Small intestine (tissue), 7 donors: Measurements from ENCODE around the gene ZNF48. TPM values are rescaled to one million over a fixed set of nuclear protein-coding genes. Genes with fewer than 3 reads are reported as not detected.

Experiments
- DNase-seq, 2 donors: peaks; one replicate each; pipeline versions ENCODE4 v3.0.0 to v3.0.0-alpha.2; 2013
- FAIRE-seq: peaks from 2 replicates; lab custom pipeline; 2012; peaks lifted over from hg19 to GRCh38; lab: Jason Lieb, UNC
- H3K27ac ChIP-seq, 3 donors: one replicate each; pipeline ENCODE4 v1.5.1; 2013; ENCODE audit warnings: low read length in 2 of 3, mild to moderate bottlenecking in 2 of 3, control low read depth in 1 of 3, inconsistent platforms in 1 of 3, low read depth in 1 of 3, moderate library complexity in 1 of 3
- H3K27me3 ChIP-seq, 3 donors: one replicate each; pipeline ENCODE4 v1.6.1; 2013; ENCODE audit warnings: low read length in 3 of 3, inconsistent platforms in 1 of 3; ENCODE audit not compliant: control insufficient read depth in 3 of 3, insufficient read depth in 3 of 3
- H3K36me3 ChIP-seq, 3 donors: one replicate each; pipeline ENCODE4 v1.6.1; 2013; ENCODE audit warnings: low read length in 3 of 3, inconsistent platforms in 1 of 3, low read depth in 1 of 3, mild to moderate bottlenecking in 1 of 3, moderate library complexity in 1 of 3; ENCODE audit not compliant: control insufficient read depth in 3 of 3, insufficient read depth in 2 of 3
- H3K4me1 ChIP-seq, 3 donors: one replicate each; pipeline ENCODE4 v1.6.1; 2013; ENCODE audit warnings: low read length in 2 of 3, inconsistent platforms in 1 of 3, low read depth in 1 of 3, mild to moderate bottlenecking in 1 of 3, moderate library complexity in 1 of 3; ENCODE audit not compliant: control insufficient read depth in 3 of 3, insufficient read depth in 2 of 3
- H3K4me3 ChIP-seq, 3 donors: one replicate each; pipeline ENCODE4 v1.5.1; 2013; ENCODE audit warnings: low read length in 3 of 3, control low read depth in 1 of 3, inconsistent platforms in 1 of 3, low read depth in 1 of 3, mild to moderate bottlenecking in 1 of 3, moderate library complexity in 1 of 3
- H3K9me3 ChIP-seq, 2 donors: one replicate each; pipeline ENCODE4 v1.6.1; 2013; ENCODE audit warnings: low read depth in 1 of 2, low read length in 1 of 2; ENCODE audit not compliant: control insufficient read depth in 2 of 2, insufficient read depth in 1 of 2
- WGBS, 3 donors: extraction: QIAGEN DNeasy Blood & Tissue Kit; methylation state at CpG; one replicate each; pipeline ENCODE4 v1.1.7; 2013; 5-methylcytosine and 5-hydroxymethylcytosine counted together
- polyA plus RNA-seq, 4 donors: library from polyadenylated mRNA; stranded (reverse) in 3 of 4; unstranded in 1 of 4; fragments of 200-250 nt in 3 of 4; fragments of 120-200 nt in 1 of 4; gene quantifications; one replicate each; pipeline versions ENCODE4 v1.2.1 to v1.2.3, GENCODE V29; 2013
- donor health status: healthy with polysubstance abuse.
- donor health status: control.
- donor health status: control.
- donor health status: Bipolar disorder and iron deficiency.
- donor health status: healthy.

ZNF48 gene
- polyA plus RNA-seq, 4 donors = 1.6 to 7.0 (median 3.9) TPM

DNA sequence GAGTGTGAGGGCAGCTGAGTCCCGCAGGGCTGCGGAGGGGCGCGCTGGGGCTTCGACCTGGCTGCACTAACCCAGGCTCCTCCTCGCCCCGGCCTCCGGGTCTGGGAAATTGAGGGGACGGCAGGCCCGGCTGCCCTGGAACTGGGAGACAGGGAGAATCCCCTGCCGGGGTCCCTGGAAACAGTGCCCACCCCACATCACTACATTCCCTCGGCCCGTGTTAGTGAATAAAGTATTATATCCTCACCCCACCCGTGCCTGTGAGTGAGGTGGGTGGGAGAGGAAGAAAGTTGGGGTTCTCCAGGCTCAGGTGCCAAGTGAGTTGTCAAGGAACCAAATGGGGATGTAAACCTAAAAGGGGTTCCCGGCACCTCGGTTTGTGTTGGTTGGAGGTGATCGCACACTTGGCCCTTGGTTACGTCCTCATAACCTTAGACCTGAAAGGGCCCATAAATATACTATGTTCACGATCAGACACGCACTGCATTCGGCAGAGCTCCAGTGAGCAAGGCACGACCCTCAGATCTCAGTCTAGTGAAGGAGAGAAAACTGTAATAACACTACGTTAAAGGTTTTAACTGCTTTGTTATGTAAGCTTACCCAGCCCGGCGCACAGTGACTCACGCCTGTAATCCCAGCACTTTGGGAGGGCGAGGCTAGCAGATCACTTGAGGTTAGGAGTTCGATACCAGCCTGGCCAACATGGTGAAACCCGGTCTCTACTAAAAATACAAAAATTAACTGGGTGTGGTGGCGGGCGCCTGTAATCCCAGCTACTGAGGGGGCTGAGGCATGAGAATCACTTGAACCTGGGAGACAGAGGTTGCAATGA lies 23.3 kb downstream of the ZNF48 start:
- no peak for FAIRE-seq
- 54 to 61% (median 59%) methylated on average over 29 to 31 of the region's 31 CpGs for WGBS, 3 donors
- Histone ChIP-seq H3K27me3 (no peaks in the 10 kb centered on the region), H3K9me3 (no peaks in the 10 kb centered on the region), H3K4me1 (peaks cover 0 to 8% (median 0%) of the 10 kb centered on the region in 3 donors), H3K27ac (peak overlapping the region; percentile 81 to 90 (median 84)), H3K4me3 (peak overlapping the region; percentile 21 to 72 (median 36)), H3K36me3 (peaks cover under 1 to 51% (median 2%) of the 10 kb centered on the region in 3 donors)
- DNase-seq = no peak

DNA sequence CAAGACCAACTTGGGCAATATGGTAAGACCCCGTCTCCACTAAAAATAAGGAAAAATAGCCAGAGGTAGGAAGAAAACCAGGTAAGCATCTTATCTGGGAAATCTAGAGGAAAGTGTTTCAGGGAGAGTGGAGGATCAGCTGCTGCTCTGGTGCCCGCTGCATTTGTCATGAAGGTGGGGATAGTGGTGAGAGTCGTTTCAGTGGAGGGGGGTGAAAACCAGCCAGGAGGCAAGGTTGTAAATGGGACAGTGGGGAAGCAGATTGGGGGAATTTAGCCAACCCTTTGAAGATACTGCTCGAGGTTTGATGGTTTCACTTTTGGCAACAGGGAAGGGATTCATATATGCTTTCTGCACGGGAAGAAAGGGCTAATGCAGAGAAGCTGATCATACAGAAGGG lies 25.8 kb downstream of the ZNF48 start:
- DNase-seq = no peak
- H3K4me1 ChIP-seq = peaks cover 0 to 8% (median 0%) of the 10 kb centered on the region in 3 donors
- H3K27me3 ChIP-seq = no peaks in the 10 kb centered on the region
- H3K27ac ChIP-seq = no peak overlapping the region
- H3K36me3 ChIP-seq = peaks cover 4 to 66% (median 10%) of the 10 kb centered on the region in 3 donors
- no peak for FAIRE-seq
- 50 to 69% (median 52%) methylated on average over 5 of the region's 5 CpGs for WGBS, 3 donors
- H3K9me3 ChIP-seq = no peaks in the 10 kb centered on the region
- H3K4me3 ChIP-seq = no peak overlapping the region

DNA sequence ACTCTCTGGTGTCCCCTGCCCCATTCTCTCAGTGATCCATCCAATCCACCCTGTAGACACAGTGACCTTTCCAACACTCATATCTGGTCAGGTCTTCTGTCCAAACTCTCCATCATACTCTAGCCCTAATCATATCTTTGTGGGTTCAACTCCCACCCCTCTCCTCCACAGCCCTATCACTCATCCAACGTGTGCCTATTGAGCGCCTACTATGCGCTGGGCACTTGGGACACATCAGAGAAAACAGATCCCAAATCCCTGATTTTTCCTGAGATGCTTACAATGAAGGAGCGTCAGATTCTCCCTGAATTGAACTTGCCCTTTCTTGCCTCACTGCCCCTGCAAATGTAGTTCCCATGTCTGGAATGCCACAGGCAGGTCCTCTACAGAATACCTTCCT lies 32.8 kb downstream of the ZNF48 start:
- WGBS, 3 donors = 90 to 94% (median 91%) methylated on average over 4 of the region's 4 CpGs
- H3K27ac ChIP-seq = no peak overlapping the region
- DNase-seq (no peak), FAIRE-seq (no peak)
- H3K4me1 ChIP-seq = peaks cover 0 to 13% (median 7%) of the 10 kb centered on the region in 3 donors
- H3K36me3 ChIP-seq = peaks cover 4 to 48% (median 10%) of the 10 kb centered on the region in 3 donors
- no peak overlapping the region for H3K4me3 ChIP-seq
- H3K27me3 ChIP-seq = no peaks in the 10 kb centered on the region
- no peaks in the 10 kb centered on the region for H3K9me3 ChIP-seq

DNA sequence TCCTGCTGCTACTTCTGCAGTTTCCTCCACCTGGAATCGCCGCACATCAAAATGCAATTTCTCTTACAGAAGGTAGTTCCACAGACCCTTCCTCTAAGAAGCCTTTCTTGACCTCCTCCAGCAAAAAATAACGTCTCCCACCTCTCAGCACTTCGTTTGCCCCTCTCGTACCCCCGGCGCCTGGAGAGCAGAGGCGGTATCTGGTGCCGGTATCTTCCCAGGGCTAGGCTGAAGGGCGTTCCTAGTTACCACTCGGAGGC lies 34.1 kb downstream of the ZNF48 start:
- FAIRE-seq (no peak), DNase-seq (peak in 1 of 2 donors; percentile 56)
- H3K4me1 ChIP-seq = peaks cover 0 to 13% (median 7%) of the 10 kb centered on the region in 3 donors

DNA sequence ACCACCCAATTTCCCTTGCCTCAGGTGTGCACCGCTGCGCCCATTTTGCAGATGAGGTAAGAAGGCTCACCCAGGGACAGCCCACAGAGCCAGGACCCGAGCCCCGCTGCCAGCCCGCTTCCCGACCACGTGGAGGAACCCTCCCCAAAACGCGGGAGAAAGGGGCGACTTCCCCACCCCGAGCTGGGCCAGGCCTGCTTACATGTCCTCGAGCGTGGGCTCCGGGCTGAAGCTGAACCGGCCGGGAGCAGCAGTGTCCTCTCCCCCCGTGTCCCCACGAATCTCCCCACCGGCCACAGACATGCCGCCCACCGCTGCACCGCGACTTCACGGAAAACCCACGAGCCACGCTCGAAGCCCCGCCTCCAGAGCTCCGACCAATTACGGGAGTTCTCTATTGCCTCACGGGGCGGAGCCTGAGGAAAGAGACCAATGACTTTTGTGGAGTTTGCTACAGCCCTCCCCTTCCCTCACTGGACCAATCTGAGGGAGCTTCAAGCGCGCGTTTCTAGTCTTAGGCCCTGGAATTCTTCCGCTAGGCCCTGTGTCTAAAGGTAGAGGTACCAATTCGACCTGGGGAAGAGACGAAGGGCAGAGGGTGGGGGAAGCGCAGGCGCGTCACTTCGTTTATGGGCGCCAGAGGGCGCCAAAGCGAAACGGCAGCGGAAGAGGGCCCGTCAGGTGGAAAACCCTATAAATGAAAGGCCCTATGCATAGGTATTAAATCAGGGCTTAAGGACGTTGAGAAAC lies 34.6 kb downstream of the ZNF48 start, which contains the start of gene DCTPP1:
TSS of gene DCTPP1 (minus strand) at position 353 of the 750 bp plus-strand sequence. CDS start at position 303, 50 bp downstream.
- peak within 1 kb of the TSS; percentile 73 to 87 (median 81) for H3K4me3 ChIP-seq
- peak within 1 kb of the TSS; percentile 67 to 88 (median 74) for H3K27ac ChIP-seq
- H3K36me3 ChIP-seq = peaks cover 0 to 31% (median 2%) of the 10 kb centered on the region in 3 donors
- DNase-seq (peak; percentile 98 to 100), FAIRE-seq (peak; percentile 33)
- peaks cover 0 to 13% (median 7%) of the 10 kb centered on the region in 3 donors for H3K4me1 ChIP-seq
- H3K9me3 ChIP-seq = no peaks in the 10 kb centered on the region
- 0 to 1% (median 0%) methylated on average over 46 to 49 of the region's 49 CpGs for WGBS, 3 donors
- no peaks in the 10 kb centered on the region for H3K27me3 ChIP-seq

More for the DNA sequence above, 34.1 kb downstream of the ZNF48 start:
- 0 to 1% (median 1%) methylated on average over 11 of the region's 11 CpGs for WGBS, 3 donors
- peak overlapping the region; percentile 73 to 87 (median 81) for H3K4me3 ChIP-seq
- H3K27me3 ChIP-seq = no peaks in the 10 kb centered on the region
- H3K27ac ChIP-seq = peak overlapping the region; percentile 66 to 88 (median 67)
- H3K36me3 ChIP-seq = peaks cover 2 to 36% (median 3%) of the 10 kb centered on the region in 3 donors
- H3K9me3 ChIP-seq = no peaks in the 10 kb centered on the region

DNA sequence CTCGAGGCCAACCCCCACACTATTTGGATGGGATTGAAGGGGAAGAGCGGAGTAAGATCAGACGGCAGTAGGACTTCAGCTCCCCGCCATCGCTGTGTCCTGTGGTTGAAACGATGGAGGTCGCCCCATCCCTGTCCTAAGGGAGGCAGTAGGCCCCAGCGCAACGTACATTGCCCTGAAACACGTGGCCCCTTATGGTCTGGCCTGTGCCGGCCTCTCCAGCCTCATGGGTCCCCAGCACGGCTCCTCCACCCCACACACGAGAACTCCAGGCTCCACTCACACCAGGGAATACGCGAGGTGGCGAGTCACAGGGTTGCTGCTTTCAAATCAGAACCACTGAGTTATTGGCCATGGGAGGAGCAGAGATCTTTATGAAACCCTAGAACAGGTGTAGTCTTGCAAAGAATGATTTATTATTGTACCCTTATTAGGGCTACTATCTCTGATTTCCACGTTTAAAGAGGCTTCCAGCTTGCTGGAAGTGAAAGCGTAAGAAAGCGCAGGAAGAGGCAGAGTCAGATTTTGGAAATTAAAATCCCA lies 35.3 kb downstream of the ZNF48 start:
- peak overlapping the region in 1 of 3 donors; percentile 81 for H3K4me3 ChIP-seq
- peaks cover 0 to 13% (median 7%) of the 10 kb centered on the region in 3 donors for H3K4me1 ChIP-seq
- FAIRE-seq (no peak), DNase-seq (peak in 1 of 2 donors; percentile 35)
- H3K36me3 ChIP-seq = peaks cover 0 to 25% (median 2%) of the 10 kb centered on the region in 3 donors
- no peaks in the 10 kb centered on the region for H3K9me3 ChIP-seq
- 51 to 59% (median 57%) methylated on average over 17 to 19 of the region's 19 CpGs for WGBS, 3 donors
- no peaks in the 10 kb centered on the region for H3K27me3 ChIP-seq
- H3K27ac ChIP-seq = peak overlapping the region; percentile 67 to 74 (median 67)

DNA sequence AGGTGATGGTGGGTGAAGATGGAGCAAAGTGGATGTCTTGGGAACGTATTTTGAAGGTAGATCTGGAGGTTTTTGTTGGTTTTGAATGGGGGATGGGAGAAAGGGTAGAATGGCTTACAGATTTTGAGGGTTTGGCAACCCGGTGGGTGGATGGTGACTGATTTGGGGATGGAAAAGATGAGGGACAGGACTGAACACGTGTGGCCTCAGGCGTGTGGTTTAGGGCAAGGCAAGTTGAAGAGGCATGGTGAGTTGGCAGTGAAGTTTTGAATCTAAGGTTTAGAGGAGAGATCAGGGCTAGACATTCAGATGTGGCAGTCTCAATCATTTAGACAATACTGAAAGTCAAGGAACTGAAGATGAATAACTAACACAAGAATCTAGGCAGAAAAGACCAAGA lies 39.6 kb downstream of the ZNF48 start:
- no peaks in the 10 kb centered on the region for H3K27me3 ChIP-seq
- H3K4me1 ChIP-seq = peaks cover 0 to 7% (median 2%) of the 10 kb centered on the region in 3 donors
- no peaks in the 10 kb centered on the region for H3K36me3 ChIP-seq
- no peak overlapping the region for H3K4me3 ChIP-seq
- FAIRE-seq (no peak), DNase-seq (no peak)
- no peak overlapping the region for H3K27ac ChIP-seq
- 66 to 80% (median 70%) methylated on average over 4 of the region's 4 CpGs for WGBS, 3 donors
- H3K9me3 ChIP-seq = no peaks in the 10 kb centered on the region

DNA sequence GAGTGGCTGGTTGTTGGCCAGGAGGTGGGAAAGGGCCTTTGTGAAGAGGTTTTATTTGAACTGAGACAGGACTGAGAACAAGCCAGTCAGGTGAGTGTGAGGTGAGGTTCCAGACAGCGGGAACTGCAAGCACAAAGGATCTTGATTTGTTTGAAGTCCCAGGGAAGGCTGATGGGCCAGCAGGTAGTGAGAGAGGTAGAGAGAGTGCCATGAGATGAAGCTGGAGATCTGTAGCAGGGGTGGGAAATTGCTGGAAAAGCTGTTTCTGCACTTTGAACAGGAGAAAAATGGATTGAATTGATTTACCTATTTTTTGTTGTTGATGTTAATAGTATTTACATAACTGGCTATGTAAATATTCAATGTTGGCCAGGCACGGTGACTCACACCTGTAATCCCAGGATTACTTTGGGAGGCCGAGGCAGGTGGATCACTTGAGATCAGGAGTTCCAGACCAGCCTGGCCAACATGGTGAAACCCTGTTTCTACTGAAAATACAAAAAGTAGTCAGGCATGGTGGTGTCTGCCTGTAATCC lies 42.4 kb downstream of the ZNF48 start:
- Histone ChIP-seq H3K36me3 (no peaks in the 10 kb centered on the region), H3K9me3 (peaks cover 0 to 5% of the 10 kb centered on the region in 2 donors), H3K27ac (no peak overlapping the region), H3K27me3 (no peaks in the 10 kb centered on the region), H3K4me1 (no peaks in the 10 kb centered on the region), H3K4me3 (no peak overlapping the region)
- no peak for FAIRE-seq
- DNase-seq = no peak
- 17 to 58% (median 49%) methylated on average over 3 of the region's 3 CpGs for WGBS, 3 donors
